ENCODE results near the gene FMNL2.

GRCh38 chr2:152337511-152337903 lies 2.5 kb downstream of the FMNL2 start:
- TF ChIP-seq CTCF (conservative IDR thresholded peaks at IDR 0.05; ENCODE audit: low read depth, low read length) (no peak), EZH2 (IDR thresholded peaks at IDR 0.05; ENCODE audit: borderline replicate concordance, low read depth, low read length, poor library complexity, severe bottlenecking) (no peak)

All from A673 (cell line).